Neuronal stem cell (in vitro differentiated cells): ENCODE results near the gene E4F1.

Experiments used
- DNase-seq: peaks from one replicate; pipeline ENCODE4 v3.0.0-alpha.2; 2013; ENCODE audit warnings: low spot score
- H2AFZ ChIP-seq: one replicate; pipeline ENCODE4 v1.6.1; 2013; ENCODE audit warnings: mild to moderate bottlenecking, low read length, inconsistent platforms
- H2AK5ac ChIP-seq: 2 replicates; pipeline ENCODE4 v1.6.1; 2013; ENCODE audit warnings: low read depth, mild to moderate bottlenecking, inconsistent platforms, low read length, moderate library complexity, mixed read lengths
- H2BK120ac ChIP-seq: 2 replicates; pipeline ENCODE4 v1.6.1; 2013; ENCODE audit warnings: low read depth, mild to moderate bottlenecking, inconsistent platforms, low read length, moderate library complexity, mixed read lengths
- H2BK12ac ChIP-seq: one replicate; pipeline ENCODE4 v1.6.1; 2013; ENCODE audit warnings: low read length, inconsistent platforms
- H2BK15ac ChIP-seq: 2 replicates; pipeline ENCODE4 v1.6.1; 2013; ENCODE audit warnings: mild to moderate bottlenecking, low read length, inconsistent platforms, mixed read lengths
- H2BK5ac ChIP-seq: one replicate; pipeline ENCODE4 v1.6.1; 2013; ENCODE audit warnings: inconsistent platforms, mild to moderate bottlenecking, low read length, moderate library complexity
- H3K14ac ChIP-seq: one replicate; pipeline ENCODE4 v1.6.1; 2013; ENCODE audit warnings: low read length, inconsistent platforms
- H3K18ac ChIP-seq: 2 replicates; pipeline ENCODE4 v1.6.1; 2013; ENCODE audit warnings: low read length, inconsistent platforms
- H3K23ac ChIP-seq: 2 replicates; pipeline ENCODE4 v1.6.1; 2013; ENCODE audit warnings: low read depth, mild to moderate bottlenecking, mixed read lengths, low read length, inconsistent platforms; ENCODE audit not compliant: poor library complexity
- H3K27ac ChIP-seq: replicated peaks from 3 replicates; pipeline ENCODE4 v1.5.1; 2013; ENCODE audit warnings: low read length, inconsistent platforms
- H3K27me3 ChIP-seq, 3 experiments: 2 replicates each; pipeline ENCODE4 v1.6.1; 2013; ENCODE audit warnings: low read length in 3 of 3, mild to moderate bottlenecking in 2 of 3, inconsistent platforms in 1 of 3, low read depth in 1 of 3, mixed read lengths in 1 of 3, moderate library complexity in 1 of 3; ENCODE audit not compliant: control insufficient read depth in 3 of 3, insufficient read depth in 3 of 3
- H3K36me3 ChIP-seq, 2 donors: replicated peaks in 1 of 2; 2 replicates each; pipeline ENCODE4 v1.6.1; 2013; ENCODE audit warnings: low read length in 2 of 2; ENCODE audit not compliant: control insufficient read depth in 2 of 2, insufficient read depth in 2 of 2
- H3K4ac ChIP-seq: 2 replicates; pipeline ENCODE4 v1.6.1; 2013; ENCODE audit warnings: inconsistent platforms, mild to moderate bottlenecking, low read length, moderate library complexity
- H3K4me1 ChIP-seq, 2 donors: 1 replicate in 1 of 2; 2 replicates in 1 of 2; pipeline ENCODE4 v1.6.1; 2013; ENCODE audit warnings: low read length in 2 of 2, low read depth in 1 of 2; ENCODE audit not compliant: control insufficient read depth in 2 of 2, insufficient read depth in 1 of 2
- H3K4me2 ChIP-seq: one replicate; pipeline ENCODE4 v1.6.1; 2013; ENCODE audit warnings: mild to moderate bottlenecking, low read length, inconsistent platforms; ENCODE audit not compliant: insufficient read depth, poor library complexity, severe bottlenecking
- H3K4me3 ChIP-seq, 2 donors: 2 replicates each; pipeline ENCODE4 v1.5.1; 2013; ENCODE audit warnings: low read length in 2 of 2, mild to moderate bottlenecking in 2 of 2, inconsistent platforms in 1 of 2, moderate library complexity in 1 of 2
- H3K79me1 ChIP-seq: one replicate; pipeline ENCODE4 v1.6.1; 2013; ENCODE audit warnings: low read depth, mild to moderate bottlenecking, inconsistent platforms, low read length, moderate library complexity
- H3K9ac ChIP-seq: one replicate; pipeline ENCODE4 v1.6.1; 2013; ENCODE audit warnings: mild to moderate bottlenecking, low read depth, low read length, inconsistent platforms; ENCODE audit not compliant: poor library complexity
- H3K9me3 ChIP-seq, 2 donors: replicated peaks in 1 of 2; 2 replicates each; pipeline versions ENCODE3 to v1.6.1; 2013; ENCODE audit warnings: low read length in 2 of 2, mild to moderate bottlenecking in 2 of 2, inconsistent platforms in 1 of 2, low read depth in 1 of 2, mixed read lengths in 1 of 2, moderate library complexity in 1 of 2; ENCODE audit not compliant: control insufficient read depth in 2 of 2, insufficient read depth in 1 of 2
- H4K8ac ChIP-seq: one replicate; pipeline ENCODE4 v1.6.1; 2013; ENCODE audit warnings: low read depth, mild to moderate bottlenecking, inconsistent platforms, low read length, moderate library complexity
- H4K91ac ChIP-seq: one replicate; pipeline ENCODE4 v1.6.1; 2013; ENCODE audit warnings: low read length, low read depth, mild to moderate bottlenecking, inconsistent platforms; ENCODE audit not compliant: poor library complexity
- WGBS, 2 donors: extraction: QIAGEN DNeasy Blood & Tissue Kit; methylation state at CpG; one replicate each; pipeline ENCODE4 v1.1.7; 2013; ENCODE audit warnings: missing lambda C conversion rate in 2 of 2, mixed read lengths in 1 of 2; ENCODE audit not compliant: insufficient read length in 2 of 2, insufficient replicate concordance in 1 of 2; ENCODE audit errors: extremely low coverage in 2 of 2; 5-methylcytosine and 5-hydroxymethylcytosine counted together

The E4F1 gene

DNA sequence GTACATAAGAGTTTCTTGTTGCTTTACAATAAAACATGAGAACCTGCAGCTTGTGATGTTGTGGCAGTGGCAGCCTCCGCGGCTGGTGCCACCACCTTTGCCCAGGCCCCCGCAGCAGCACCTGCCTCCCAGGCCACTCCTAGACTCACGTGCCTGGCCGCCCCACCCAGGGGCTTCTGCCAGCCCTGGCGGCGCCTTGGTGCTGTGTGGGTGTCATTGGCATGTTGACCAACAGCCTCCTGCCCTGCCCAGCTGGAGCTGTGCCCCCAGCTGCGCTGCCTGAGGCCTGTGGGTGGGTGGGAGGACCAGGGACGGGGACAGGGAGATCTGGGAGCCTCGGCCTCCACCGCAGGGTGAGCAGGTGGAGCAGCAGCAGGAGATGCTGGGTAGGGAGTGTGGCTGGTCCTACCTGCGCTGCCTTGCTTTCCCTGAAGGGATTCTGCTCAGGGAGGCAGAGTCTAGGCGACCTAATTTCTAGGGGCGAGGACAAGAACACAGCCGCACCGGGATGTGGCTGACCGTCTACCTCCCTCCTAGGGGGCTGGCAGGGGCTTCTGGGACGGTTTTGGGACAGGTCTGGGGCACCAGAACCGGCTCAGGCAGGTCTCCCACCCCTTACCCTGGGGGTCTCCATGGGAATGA lies 12.4 kb downstream of the E4F1 start:
- peak overlapping the region; percentile 66 for H3K4ac ChIP-seq
- DNase-seq = no peak
- H3K9me3 ChIP-seq = peaks cover 0 to 1% of the 10 kb centered on the region in 2 donors
- H3K9ac ChIP-seq = peak overlapping the region; percentile 72
- no peak overlapping the region for H3K18ac ChIP-seq
- H2AK5ac ChIP-seq = no peak overlapping the region
- H3K4me2 ChIP-seq = peak overlapping the region; percentile 11
- H2BK15ac ChIP-seq = no peak overlapping the region
- H2AFZ ChIP-seq = no peak overlapping the region
- H2BK12ac ChIP-seq = no peak overlapping the region
- H3K79me1 ChIP-seq = peaks cover 10% of the 10 kb centered on the region
- no peak overlapping the region for H2BK120ac ChIP-seq
- H2BK5ac ChIP-seq = no peak overlapping the region
- no peak overlapping the region for H3K4me3 ChIP-seq
- peak overlapping the region; percentile 3 for H4K8ac ChIP-seq
- peak overlapping the region; percentile 80 for H3K23ac ChIP-seq
- peaks cover 29 to 79% of the 10 kb centered on the region in 2 donors for H3K36me3 ChIP-seq
- H3K27me3 ChIP-seq = peaks cover 0 to 22% (median 7%) of the 10 kb centered on the region in 3 experiments
- H3K14ac ChIP-seq = peak overlapping the region; percentile 56
- H3K27ac ChIP-seq = no peak overlapping the region
- no CpG with 5 or more reads among the region's 19 CpGs for whole genome bisulfite sequencing, 2 donors
- no peak overlapping the region for H4K91ac ChIP-seq
- H3K4me1 ChIP-seq = peaks cover 0 to 16% of the 10 kb centered on the region in 2 donors

DNA sequence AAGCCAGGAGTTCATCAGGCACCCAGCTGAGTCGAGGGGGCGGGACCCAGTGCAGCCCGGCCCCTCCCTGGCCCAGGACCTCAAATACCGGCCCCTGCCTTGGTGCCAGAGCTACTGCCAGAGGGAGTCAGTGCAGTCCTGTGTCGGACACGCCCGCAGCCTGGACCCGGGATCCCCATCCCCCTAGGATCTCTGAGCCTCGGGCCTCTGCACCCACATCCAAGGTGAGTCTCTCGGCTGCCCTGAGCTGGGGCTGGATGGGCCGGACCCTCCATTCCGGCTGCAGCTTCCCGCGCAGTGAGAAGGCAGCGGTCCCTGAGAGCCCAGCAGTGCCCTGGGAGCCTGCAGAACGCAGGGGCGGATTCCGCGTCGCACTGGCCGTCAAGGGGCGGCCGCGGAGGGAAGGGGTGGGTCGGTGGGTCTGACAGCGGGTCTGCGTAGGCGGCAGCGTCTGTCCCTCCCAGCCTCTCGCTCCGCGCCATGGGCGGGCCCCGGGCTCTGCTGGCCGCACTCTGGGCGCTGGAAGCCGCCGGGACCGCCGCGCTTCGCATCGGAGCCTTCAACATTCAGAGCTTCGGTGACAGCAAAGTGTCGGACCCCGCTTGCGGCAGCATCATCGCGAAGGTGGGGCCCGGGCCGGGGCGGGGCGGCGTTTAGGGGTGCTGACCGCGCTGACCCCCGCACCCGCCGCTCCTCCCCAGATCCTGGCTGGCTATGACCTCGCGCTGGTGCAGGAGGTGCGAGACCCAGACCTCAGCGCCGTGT lies 13.1 kb downstream of the E4F1 start, which contains the start of gene DNASE1L2:
Gene DNASE1L2 (plus strand): TSS at position 108 of the 765 bp plus-strand sequence. CDS start 373 bp downstream, at position 481.
- H2BK15ac ChIP-seq = no peak within 1 kb of the TSS
- peak within 1 kb of the TSS; percentile 30 for H4K91ac ChIP-seq
- peaks cover 10% of the 10 kb centered on the region for H3K79me1 ChIP-seq
- DNase-seq = peak; percentile 43
- peaks cover 0 to 16% of the 10 kb centered on the region in 2 donors for H3K4me1 ChIP-seq
- peak within 1 kb of the TSS; percentile 46 for H2BK12ac ChIP-seq
- H3K4me3 ChIP-seq = peak within 1 kb of the TSS in 1 of 2 donors; percentile 67
- no peak within 1 kb of the TSS for H2BK120ac ChIP-seq
- H3K4ac ChIP-seq = peak within 1 kb of the TSS; percentile 66
- WGBS, 2 donors = no CpG with 5 or more reads among the region's 64 CpGs
- H3K14ac ChIP-seq = peak within 1 kb of the TSS; percentile 56
- H3K27ac ChIP-seq = no peak within 1 kb of the TSS
- H3K18ac ChIP-seq = peak within 1 kb of the TSS; percentile 90
- H3K9ac ChIP-seq = peak within 1 kb of the TSS; percentile 72
- H2AFZ ChIP-seq = no peak within 1 kb of the TSS
- H3K23ac ChIP-seq = peak within 1 kb of the TSS; percentile 80
- peaks cover 27 to 77% of the 10 kb centered on the region in 2 donors for H3K36me3 ChIP-seq
- H2BK5ac ChIP-seq = peak within 1 kb of the TSS; percentile 82
- H3K27me3 ChIP-seq = peaks cover 0 to 22% (median 7%) of the 10 kb centered on the region in 3 experiments
- H2AK5ac ChIP-seq = peak within 1 kb of the TSS; percentile 95
- H3K9me3 ChIP-seq = peaks cover 0 to 1% of the 10 kb centered on the region in 2 donors
- peak within 1 kb of the TSS; percentile 3 for H4K8ac ChIP-seq
- peak within 1 kb of the TSS; percentile 77 for H3K4me2 ChIP-seq

DNA sequence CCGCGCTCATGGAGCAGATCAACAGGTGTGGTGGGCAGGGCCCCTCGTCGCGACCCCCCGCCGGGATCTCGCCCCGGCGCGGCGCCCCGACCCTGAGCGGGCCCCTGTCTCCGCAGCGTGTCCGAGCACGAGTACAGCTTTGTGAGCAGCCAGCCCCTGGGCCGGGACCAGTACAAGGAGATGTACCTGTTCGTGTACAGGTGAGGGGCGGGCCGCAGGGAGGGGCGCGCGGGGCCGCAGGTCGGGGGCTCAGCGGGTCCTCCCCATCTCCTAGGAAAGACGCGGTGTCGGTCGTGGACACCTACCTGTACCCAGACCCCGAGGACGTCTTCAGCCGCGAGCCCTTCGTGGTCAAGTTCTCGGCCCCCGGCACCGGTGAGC lies 13.7 kb downstream of the E4F1 start:
- Histone ChIP-seq H3K18ac (peak overlapping the region; percentile 90), H4K91ac (no peak overlapping the region), H3K9ac (no peak overlapping the region), H3K79me1 (peaks cover 10% of the 10 kb centered on the region), H2AK5ac (peak overlapping the region; percentile 95), H3K36me3 (peaks cover 24 to 72% of the 10 kb centered on the region in 2 donors), H3K23ac (peak overlapping the region; percentile 65), H3K27ac (no peak overlapping the region), H2BK5ac (no peak overlapping the region), H4K8ac (no peak overlapping the region), H3K4me1 (peaks cover 0 to 16% of the 10 kb centered on the region in 2 donors), H3K4me2 (peak overlapping the region; percentile 77), H3K27me3 (peaks cover 0 to 22% (median 7%) of the 10 kb centered on the region in 3 experiments), H3K14ac (peak overlapping the region; percentile 89), H3K4ac (no peak overlapping the region), H3K9me3 (peaks cover 0 to 1% of the 10 kb centered on the region in 2 donors), H3K4me3 (peak overlapping the region in 1 of 2 donors; percentile 67), H2AFZ (no peak overlapping the region), H2BK12ac (no peak overlapping the region), H2BK15ac (no peak overlapping the region), H2BK120ac (no peak overlapping the region)
- no CpG with 5 or more reads among the region's 40 CpGs for WGBS, 2 donors
- no peak for DNase-seq
